ENCODE results near the gene ARHGAP24. TPM values are rescaled to one million over a fixed set of nuclear protein-coding genes. Genes with fewer than 3 reads are reported as not detected.

The ARHGAP24 gene
- total and polyA plus RNA-seq, 2 experiments from 2014 or later, result 0.21 to 0.36 TPM

DNA sequence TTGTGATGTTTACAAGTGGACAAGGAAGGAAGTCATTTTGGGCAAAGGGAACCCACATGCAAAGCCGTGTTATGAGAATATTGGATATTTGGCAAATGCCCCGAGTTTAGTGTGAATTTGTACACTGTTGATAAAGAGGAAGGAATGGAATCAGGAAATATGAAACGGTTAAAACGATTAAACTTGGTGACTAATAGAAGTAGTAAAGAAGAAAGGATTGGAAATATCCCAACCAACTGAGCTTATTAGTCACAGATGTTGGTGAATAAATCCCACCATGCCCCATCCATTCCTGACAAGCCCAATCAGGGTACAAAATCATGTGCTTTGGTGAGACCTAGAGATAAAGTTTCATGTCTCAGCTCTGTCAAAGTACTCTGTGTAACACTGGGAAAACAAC is 22.0 kb downstream of the ARHGAP24 start (continued):
- TF ChIP-seq, protein P1, sequence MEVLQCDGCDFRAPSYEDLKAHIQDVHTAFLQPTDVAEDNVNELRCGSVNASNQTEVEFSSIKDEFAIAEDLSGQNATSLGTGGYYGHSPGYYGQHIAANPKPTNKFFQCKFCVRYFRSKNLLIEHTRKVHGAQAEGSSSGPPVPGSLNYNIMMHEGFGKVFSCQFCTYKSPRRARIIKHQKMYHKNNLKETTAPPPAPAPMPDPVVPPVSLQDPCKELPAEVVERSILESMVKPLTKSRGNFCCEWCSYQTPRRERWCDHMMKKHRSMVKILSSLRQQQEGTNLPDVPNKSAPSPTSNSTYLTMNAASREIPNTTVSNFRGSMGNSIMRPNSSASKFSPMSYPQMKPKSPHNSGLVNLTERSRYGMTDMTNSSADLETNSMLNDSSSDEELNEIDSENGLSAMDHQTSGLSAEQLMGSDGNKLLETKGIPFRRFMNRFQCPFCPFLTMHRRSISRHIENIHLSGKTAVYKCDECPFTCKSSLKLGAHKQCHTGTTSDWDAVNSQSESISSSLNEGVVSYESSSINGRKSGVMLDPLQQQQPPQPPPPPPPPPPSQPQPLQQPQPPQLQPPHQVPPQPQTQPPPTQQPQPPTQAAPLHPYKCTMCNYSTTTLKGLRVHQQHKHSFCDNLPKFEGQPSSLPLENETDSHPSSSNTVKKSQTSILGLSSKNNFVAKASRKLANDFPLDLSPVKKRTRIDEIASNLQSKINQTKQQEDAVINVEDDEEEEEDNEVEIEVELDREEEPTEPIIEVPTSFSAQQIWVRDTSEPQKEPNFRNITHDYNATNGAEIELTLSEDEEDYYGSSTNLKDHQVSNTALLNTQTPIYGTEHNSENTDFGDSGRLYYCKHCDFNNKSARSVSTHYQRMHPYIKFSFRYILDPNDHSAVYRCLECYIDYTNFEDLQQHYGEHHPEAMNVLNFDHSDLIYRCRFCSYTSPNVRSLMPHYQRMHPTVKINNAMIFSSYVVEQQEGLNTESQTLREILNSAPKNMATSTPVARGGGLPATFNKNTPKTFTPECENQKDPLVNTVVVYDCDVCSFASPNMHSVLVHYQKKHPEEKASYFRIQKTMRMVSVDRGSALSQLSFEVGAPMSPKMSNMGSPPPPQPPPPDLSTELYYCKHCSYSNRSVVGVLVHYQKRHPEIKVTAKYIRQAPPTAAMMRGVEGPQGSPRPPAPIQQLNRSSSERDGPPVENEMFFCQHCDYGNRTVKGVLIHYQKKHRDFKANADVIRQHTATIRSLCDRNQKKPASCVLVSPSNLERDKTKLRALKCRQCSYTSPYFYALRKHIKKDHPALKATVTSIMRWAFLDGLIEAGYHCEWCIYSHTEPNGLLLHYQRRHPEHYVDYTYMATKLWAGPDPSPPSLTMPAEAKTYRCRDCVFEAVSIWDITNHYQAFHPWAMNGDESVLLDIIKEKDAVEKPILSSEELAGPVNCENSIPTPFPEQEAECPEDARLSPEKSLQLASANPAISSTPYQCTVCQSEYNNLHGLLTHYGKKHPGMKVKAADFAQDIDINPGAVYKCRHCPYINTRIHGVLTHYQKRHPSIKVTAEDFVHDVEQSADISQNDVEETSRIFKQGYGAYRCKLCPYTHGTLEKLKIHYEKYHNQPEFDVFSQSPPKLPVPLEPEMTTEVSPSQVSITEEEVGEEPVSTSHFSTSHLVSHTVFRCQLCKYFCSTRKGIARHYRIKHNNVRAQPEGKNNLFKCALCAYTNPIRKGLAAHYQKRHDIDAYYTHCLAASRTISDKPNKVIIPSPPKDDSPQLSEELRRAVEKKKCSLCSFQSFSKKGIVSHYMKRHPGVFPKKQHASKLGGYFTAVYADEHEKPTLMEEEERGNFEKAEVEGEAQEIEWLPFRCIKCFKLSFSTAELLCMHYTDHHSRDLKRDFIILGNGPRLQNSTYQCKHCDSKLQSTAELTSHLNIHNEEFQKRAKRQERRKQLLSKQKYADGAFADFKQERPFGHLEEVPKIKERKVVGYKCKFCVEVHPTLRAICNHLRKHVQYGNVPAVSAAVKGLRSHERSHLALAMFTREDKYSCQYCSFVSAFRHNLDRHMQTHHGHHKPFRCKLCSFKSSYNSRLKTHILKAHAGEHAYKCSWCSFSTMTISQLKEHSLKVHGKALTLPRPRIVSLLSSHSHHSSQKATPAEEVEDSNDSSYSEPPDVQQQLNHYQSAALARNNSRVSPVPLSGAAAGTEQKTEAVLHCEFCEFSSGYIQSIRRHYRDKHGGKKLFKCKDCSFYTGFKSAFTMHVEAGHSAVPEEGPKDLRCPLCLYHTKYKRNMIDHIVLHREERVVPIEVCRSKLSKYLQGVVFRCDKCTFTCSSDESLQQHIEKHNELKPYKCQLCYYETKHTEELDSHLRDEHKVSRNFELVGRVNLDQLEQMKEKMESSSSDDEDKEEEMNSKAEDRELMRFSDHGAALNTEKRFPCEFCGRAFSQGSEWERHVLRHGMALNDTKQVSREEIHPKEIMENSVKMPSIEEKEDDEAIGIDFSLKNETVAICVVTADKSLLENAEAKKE (CRISPR knock-in tag; IDR thresholded peaks at IDR 0.05), result no peak
- no peak for TF ChIP-seq JUNB (IDR thresholded peaks at IDR 0.05; ENCODE audit: unreplicated experiment)
- TF ChIP-seq, protein P2, sequence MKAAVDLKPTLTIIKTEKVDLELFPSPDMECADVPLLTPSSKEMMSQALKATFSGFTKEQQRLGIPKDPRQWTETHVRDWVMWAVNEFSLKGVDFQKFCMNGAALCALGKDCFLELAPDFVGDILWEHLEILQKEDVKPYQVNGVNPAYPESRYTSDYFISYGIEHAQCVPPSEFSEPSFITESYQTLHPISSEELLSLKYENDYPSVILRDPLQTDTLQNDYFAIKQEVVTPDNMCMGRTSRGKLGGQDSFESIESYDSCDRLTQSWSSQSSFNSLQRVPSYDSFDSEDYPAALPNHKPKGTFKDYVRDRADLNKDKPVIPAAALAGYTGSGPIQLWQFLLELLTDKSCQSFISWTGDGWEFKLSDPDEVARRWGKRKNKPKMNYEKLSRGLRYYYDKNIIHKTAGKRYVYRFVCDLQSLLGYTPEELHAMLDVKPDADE (IDR thresholded peaks at IDR 0.05), result no peak
- no peak for TF ChIP-seq CREB1 (CRISPR knock-in tag; IDR thresholded peaks at IDR 0.05; ENCODE audit: low read depth)

DNA sequence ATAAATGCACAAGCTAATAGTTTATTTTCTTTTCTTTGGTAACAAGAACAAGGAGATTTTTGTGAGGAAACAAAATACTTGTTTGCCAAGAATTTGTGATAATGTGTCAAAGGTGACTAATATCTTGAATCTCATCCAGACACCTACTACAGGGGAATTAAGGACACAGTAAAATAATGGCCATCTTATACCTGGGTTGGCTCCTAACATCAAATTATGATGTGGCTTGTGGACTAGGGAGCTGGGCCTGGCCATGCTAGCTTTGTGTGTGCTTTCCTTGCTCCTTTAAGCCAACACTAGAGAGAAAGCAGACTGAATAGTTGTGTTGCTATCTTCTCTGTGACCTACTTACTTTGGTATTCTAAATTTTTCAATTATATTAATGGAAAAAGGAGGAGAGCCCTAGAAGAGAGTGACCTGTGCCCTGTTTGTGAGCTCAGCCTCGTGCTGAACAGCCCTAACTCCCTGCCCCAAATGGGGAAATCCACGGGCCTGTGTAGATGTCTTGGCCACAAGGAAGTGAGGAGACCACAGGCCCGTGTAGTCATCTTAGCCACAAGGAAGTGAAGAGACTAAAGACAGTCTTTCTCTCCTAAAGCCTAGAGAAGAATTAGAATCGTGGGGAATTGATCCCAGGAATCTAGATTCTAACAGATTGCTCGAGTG is 23.3 kb downstream of the ARHGAP24 start:
- H3K9me2 ChIP-seq (ENCODE audit: insufficient read depth), result no peaks in the 10 kb centered on the region
- no peaks in the 10 kb centered on the region for H3K4me1 Mint-ChIP-seq
- no peaks in the 10 kb centered on the region for H3K4me1 ChIP-seq (ENCODE audit: insufficient read depth)
- H3K4me2 ChIP-seq, result no peak overlapping the region
- H3F3A ChIP-seq (replicated peaks; ENCODE audit: low read depth), result no peaks in the 10 kb centered on the region
- no peaks in the 10 kb centered on the region for H3K79me2 ChIP-seq (replicated peaks; ENCODE audit: insufficient read depth)
- DNase-seq (ENCODE audit: low spot score) (no peak), ATAC-seq (no peak)
- H3K27me3 Mint-ChIP-seq (ENCODE audit: insufficient read depth, low read depth, poor library complexity), result peaks cover 2% of the 10 kb centered on the region
- H3K27me3 ChIP-seq (ENCODE audit: insufficient read depth), result no peaks in the 10 kb centered on the region
- H3K36me3 Mint-ChIP-seq (ENCODE audit: low read depth), result no peaks in the 10 kb centered on the region
- H3K36me3 ChIP-seq (ENCODE audit: insufficient read depth), result no peaks in the 10 kb centered on the region
- no peaks in the 10 kb centered on the region; the same call in 2 of the 3 replicates for H3K9me3 Mint-ChIP-seq
- no peak overlapping the region for H2AFZ ChIP-seq
- no peak overlapping the region for H3K4me3 Mint-ChIP-seq
- H4K20me1 ChIP-seq (replicated peaks; ENCODE audit: insufficient read depth), result peaks cover 3% of the 10 kb centered on the region; the same call in 1 of the 2 replicates
- TF ChIP-seq, protein P3, sequence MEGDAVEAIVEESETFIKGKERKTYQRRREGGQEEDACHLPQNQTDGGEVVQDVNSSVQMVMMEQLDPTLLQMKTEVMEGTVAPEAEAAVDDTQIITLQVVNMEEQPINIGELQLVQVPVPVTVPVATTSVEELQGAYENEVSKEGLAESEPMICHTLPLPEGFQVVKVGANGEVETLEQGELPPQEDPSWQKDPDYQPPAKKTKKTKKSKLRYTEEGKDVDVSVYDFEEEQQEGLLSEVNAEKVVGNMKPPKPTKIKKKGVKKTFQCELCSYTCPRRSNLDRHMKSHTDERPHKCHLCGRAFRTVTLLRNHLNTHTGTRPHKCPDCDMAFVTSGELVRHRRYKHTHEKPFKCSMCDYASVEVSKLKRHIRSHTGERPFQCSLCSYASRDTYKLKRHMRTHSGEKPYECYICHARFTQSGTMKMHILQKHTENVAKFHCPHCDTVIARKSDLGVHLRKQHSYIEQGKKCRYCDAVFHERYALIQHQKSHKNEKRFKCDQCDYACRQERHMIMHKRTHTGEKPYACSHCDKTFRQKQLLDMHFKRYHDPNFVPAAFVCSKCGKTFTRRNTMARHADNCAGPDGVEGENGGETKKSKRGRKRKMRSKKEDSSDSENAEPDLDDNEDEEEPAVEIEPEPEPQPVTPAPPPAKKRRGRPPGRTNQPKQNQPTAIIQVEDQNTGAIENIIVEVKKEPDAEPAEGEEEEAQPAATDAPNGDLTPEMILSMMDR (conservative IDR thresholded peaks at IDR 0.05; ENCODE audit: low read depth in 2 of 2), result no peak
- no peak overlapping the region for H3K27ac Mint-ChIP-seq
- H3K27ac ChIP-seq (ENCODE audit: low read depth), result no peak overlapping the region
- H3K4me3 ChIP-seq, result no peak overlapping the region
